HEK293 (cell line): Measurements from ENCODE around the gene RHOB.
"Not testable (repeated sequence)": the region's sequence is repeated elsewhere in the genome, so short reads cannot be mapped to it uniquely, and the experiment has no call there.

ENCODE experiments used
- CTCF ChIA-PET: fragments of 350-600 bp; formaldehyde crosslinking; extraction: SDS; loops from one replicate; lab custom pipeline; 2021; ENCODE audit warnings: antibody characterized with exemption; lab: Yijun Ruan, JAX
- POLR2A ChIA-PET: fragments of 300-600 bp; formaldehyde crosslinking; extraction: SDS; loops from one replicate; lab custom pipeline; 2020; ENCODE audit warnings: antibody characterized with exemption, inconsistent platforms; lab: Yijun Ruan, JAX
- H3K27ac ChIP-seq: fragments of 200-500 bp; sonication (Bioruptor generic); 2 replicates; pipeline ENCODE4 v1.5.1; 2014; ENCODE audit warnings: low read depth, low read length, control low read depth, inconsistent platforms; ENCODE audit errors: extremely low read depth
- H3K36me3 ChIP-seq, 2 experiments: fragments of 200-500 bp in 1 of 2; sonication (Bioruptor generic) in 1 of 2; 1 replicate in 1 of 2; 2 replicates in 1 of 2; pipeline ENCODE4 v1.5.1; 2014 to 2017; ENCODE audit warnings: inconsistent platforms in 2 of 2, low read length in 2 of 2; ENCODE audit not compliant: control insufficient read depth in 2 of 2, insufficient read depth in 1 of 2
- H3K4me1 ChIP-seq: fragments of 200-500 bp; sonication (Bioruptor generic); 2 replicates; pipeline ENCODE4 v1.5.1; 2014; ENCODE audit warnings: mild to moderate bottlenecking, low read length, inconsistent platforms; ENCODE audit not compliant: control insufficient read depth, insufficient read depth
- H3K4me3 ChIP-seq: 2 replicates; pipeline ENCODE4 v1.5.1; 2011; ENCODE audit warnings: low read depth, mild to moderate bottlenecking, control low read depth, low read length, moderate library complexity
- H3K9me3 ChIP-seq: fragments of 200-500 bp; sonication (Bioruptor generic); 2 replicates; pipeline ENCODE4 v1.5.1; 2014; ENCODE audit warnings: low read depth, low read length, inconsistent platforms; ENCODE audit not compliant: control insufficient read depth, insufficient read depth
- GFI1B ChIP-seq: fragments of 450-650 bp; formaldehyde crosslinking; IDR thresholded peaks from 2 replicates; pipeline ENCODE4 v1.5.1; 2016; ENCODE audit warnings: missing biosample characterization, missing genetic modification characterization
- SCRT2 ChIP-seq: fragments of 450-650 bp; formaldehyde crosslinking; IDR thresholded peaks from 2 replicates; pipeline ENCODE4 v1.5.1; 2016; ENCODE audit warnings: missing biosample characterization, missing genetic modification characterization
- ZFHX2 ChIP-seq: fragments of 450-650 bp; formaldehyde crosslinking; conservative IDR thresholded peaks from 2 replicates; pipeline ENCODE4 v1.5.1; 2016; ENCODE audit warnings: missing biosample characterization, missing genetic modification characterization
- ZIC2 ChIP-seq: fragments of 450-650 bp; formaldehyde crosslinking; IDR thresholded peaks from 2 replicates; pipeline ENCODE4 v1.5.1; 2016; ENCODE audit warnings: missing biosample characterization, missing genetic modification characterization
- ZNF10 ChIP-seq: fragments of 450-650 bp; formaldehyde crosslinking; IDR thresholded peaks from 2 replicates; pipeline ENCODE4 v1.5.1; 2017; ENCODE audit warnings: missing biosample characterization, missing genetic modification characterization
- ZNF211 ChIP-seq: fragments of 450-650 bp; formaldehyde crosslinking; IDR thresholded peaks from 2 replicates; pipeline ENCODE4 v1.5.1; 2016; ENCODE audit warnings: low read depth, missing biosample characterization, missing genetic modification characterization
- ZNF560 ChIP-seq: fragments of 450-650 bp; formaldehyde crosslinking; IDR thresholded peaks from 2 replicates; pipeline ENCODE4 v1.5.1; 2017; ENCODE audit warnings: missing biosample characterization, missing genetic modification characterization, borderline replicate concordance
- ZNF658 ChIP-seq: fragments of 450-650 bp; formaldehyde crosslinking; IDR thresholded peaks from 2 replicates; pipeline ENCODE4; 2016; ENCODE audit warnings: missing biosample characterization, missing genetic modification characterization
- ZNF701 ChIP-seq: fragments of 450-650 bp; formaldehyde crosslinking; IDR thresholded peaks from 2 replicates; pipeline ENCODE4 v1.5.1; 2016; ENCODE audit warnings: missing biosample characterization, missing genetic modification characterization
- ZNF837 ChIP-seq: fragments of 450-650 bp; formaldehyde crosslinking; IDR thresholded peaks from 2 replicates; pipeline ENCODE4 v1.5.1; 2016; ENCODE audit warnings: missing biosample characterization, missing genetic modification characterization
- TF ChIP-seq, protein P1 (sequence below): fragments of 450-650 bp; formaldehyde crosslinking; IDR thresholded peaks from 2 replicates; pipeline ENCODE4 v1.5.1; 2017; ENCODE audit warnings: missing biosample characterization, missing genetic modification characterization
- TF ChIP-seq, protein P2 (sequence below): fragments of 450-650 bp; formaldehyde crosslinking; IDR thresholded peaks from 2 replicates; pipeline ENCODE4 v1.5.1; 2016; ENCODE audit warnings: missing biosample characterization, missing genetic modification characterization
- TF ChIP-seq, protein P3 (sequence below): fragments of 450-650 bp; formaldehyde crosslinking; conservative IDR thresholded peaks from 2 replicates; pipeline ENCODE4 v1.5.1; 2016; ENCODE audit warnings: low read depth, missing biosample characterization, missing genetic modification characterization

RHOB gene

DNA sequence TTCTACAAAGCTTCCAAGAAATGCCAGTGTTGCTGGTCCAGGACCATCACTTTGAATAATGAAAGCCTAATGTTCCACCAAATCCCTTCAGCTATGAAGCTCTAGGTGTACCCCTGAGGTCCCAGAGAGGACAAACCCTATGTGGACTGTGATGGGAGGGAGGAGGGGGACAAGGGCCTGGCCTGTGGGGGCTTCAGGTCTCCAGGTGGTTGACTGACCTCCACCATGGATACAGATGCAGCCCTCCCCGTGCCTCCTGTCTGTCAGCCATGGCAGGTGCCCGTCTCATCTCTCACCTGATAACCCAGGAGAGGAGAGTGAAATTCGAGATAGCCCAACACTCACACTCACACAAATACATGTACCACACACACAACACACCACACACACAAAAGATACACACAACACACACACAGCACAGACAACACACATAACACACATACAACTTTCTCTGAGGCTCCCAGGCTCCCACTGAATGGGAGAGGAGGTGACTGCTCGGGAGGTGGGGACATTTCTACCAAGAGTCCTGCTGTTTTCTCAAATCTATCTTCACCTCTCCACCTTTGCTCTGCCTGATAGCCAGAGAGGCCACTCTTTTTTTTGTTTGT lies 12.8 kb upstream of the RHOB start (continued):
- TF ChIP-seq, protein P1, sequence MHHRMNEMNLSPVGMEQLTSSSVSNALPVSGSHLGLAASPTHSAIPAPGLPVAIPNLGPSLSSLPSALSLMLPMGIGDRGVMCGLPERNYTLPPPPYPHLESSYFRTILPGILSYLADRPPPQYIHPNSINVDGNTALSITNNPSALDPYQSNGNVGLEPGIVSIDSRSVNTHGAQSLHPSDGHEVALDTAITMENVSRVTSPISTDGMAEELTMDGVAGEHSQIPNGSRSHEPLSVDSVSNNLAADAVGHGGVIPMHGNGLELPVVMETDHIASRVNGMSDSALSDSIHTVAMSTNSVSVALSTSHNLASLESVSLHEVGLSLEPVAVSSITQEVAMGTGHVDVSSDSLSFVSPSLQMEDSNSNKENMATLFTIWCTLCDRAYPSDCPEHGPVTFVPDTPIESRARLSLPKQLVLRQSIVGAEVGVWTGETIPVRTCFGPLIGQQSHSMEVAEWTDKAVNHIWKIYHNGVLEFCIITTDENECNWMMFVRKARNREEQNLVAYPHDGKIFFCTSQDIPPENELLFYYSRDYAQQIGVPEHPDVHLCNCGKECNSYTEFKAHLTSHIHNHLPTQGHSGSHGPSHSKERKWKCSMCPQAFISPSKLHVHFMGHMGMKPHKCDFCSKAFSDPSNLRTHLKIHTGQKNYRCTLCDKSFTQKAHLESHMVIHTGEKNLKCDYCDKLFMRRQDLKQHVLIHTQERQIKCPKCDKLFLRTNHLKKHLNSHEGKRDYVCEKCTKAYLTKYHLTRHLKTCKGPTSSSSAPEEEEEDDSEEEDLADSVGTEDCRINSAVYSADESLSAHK (tag by site-specific recombination), result no peak
- no peak for TF ChIP-seq ZIC2 (tag by site-specific recombination)
- TF ChIP-seq, protein P2, sequence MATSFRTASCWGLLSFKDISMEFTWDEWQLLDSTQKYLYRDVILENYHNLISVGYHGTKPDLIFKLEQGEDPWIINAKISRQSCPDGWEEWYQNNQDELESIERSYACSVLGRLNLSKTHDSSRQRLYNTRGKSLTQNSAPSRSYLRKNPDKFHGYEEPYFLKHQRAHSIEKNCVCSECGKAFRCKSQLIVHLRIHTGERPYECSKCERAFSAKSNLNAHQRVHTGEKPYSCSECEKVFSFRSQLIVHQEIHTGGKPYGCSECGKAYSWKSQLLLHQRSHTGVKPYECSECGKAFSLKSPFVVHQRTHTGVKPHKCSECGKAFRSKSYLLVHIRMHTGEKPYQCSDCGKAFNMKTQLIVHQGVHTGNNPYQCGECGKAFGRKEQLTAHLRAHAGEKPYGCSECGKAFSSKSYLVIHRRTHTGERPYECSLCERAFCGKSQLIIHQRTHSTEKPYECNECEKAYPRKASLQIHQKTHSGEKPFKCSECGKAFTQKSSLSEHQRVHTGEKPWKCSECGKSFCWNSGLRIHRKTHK (tag by site-specific recombination), result no peak
- no peak for TF ChIP-seq GFI1B (tag by site-specific recombination)
- no peak for TF ChIP-seq ZNF10 (tag by site-specific recombination)
- no peak for TF ChIP-seq ZFHX2 (tag by site-specific recombination)
- TF ChIP-seq SCRT2 (tag by site-specific recombination), result no peak

DNA sequence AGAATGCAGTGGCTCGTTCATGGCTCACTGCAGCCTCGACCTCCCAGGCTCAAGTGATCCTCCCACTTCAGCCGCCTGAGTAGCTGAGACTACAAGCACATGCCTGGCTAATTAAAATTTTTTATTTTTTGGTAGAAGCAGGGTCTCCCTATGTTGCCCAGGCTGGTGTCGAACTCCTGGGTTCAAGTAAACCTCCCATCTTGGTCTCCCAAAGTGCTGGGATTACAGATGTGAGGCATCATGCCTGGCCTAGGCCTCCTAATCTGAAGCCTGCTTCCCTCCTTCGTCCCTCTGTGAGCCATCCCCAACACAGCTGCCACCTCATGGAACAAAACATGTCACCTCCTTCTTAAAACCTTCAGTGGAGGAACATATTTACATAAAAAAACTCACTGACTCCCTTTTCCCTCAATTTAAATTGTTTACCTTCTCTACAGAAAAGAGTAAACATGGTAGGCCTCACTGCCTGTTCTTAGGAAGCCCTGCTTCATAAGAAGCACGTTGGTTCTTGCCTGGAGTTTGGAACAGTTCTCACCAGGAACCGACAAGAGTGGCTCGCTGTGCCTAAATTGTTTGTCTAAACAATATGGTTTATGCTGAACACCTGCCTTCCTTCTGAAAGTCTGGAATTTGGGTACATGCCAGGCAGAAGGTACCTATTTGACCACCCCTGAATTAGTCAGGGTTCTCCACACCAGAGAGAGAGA lies 12.1 kb upstream of the RHOB start:
- Histone ChIP-seq H3K27ac (no peak overlapping the region), H3K9me3 (no peaks in the 10 kb centered on the region), H3K4me3 (no peak overlapping the region), H3K36me3 (no peaks in the 10 kb centered on the region), H3K4me1 (0 out of 2 replicates have a peak, but pooled peaks cover 2% of the 10 kb centered on the region)
- ChIA-PET CTCF (no interaction called here), POLR2A (no interaction called here)
- TF ChIP-seq ZNF837 (tag by site-specific recombination), result no peak
- no peak for TF ChIP-seq ZNF701
- TF ChIP-seq ZNF560 (tag by site-specific recombination), result no peak
- TF ChIP-seq, protein P3, sequence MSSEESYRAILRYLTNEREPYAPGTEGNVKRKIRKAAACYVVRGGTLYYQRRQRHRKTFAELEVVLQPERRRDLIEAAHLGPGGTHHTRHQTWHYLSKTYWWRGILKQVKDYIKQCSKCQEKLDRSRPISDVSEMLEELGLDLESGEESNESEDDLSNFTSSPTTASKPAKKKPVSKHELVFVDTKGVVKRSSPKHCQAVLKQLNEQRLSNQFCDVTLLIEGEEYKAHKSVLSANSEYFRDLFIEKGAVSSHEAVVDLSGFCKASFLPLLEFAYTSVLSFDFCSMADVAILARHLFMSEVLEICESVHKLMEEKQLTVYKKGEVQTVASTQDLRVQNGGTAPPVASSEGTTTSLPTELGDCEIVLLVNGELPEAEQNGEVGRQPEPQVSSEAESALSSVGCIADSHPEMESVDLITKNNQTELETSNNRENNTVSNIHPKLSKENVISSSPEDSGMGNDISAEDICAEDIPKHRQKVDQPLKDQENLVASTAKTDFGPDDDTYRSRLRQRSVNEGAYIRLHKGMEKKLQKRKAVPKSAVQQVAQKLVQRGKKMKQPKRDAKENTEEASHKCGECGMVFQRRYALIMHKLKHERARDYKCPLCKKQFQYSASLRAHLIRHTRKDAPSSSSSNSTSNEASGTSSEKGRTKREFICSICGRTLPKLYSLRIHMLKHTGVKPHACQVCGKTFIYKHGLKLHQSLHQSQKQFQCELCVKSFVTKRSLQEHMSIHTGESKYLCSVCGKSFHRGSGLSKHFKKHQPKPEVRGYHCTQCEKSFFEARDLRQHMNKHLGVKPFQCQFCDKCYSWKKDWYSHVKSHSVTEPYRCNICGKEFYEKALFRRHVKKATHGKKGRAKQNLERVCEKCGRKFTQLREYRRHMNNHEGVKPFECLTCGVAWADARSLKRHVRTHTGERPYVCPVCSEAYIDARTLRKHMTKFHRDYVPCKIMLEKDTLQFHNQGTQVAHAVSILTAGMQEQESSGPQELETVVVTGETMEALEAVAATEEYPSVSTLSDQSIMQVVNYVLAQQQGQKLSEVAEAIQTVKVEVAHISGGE (tag by site-specific recombination), result no peak
- TF ChIP-seq ZNF211 (tag by site-specific recombination), result no peak
- no peak for TF ChIP-seq ZNF658 (tag by site-specific recombination)

DNA sequence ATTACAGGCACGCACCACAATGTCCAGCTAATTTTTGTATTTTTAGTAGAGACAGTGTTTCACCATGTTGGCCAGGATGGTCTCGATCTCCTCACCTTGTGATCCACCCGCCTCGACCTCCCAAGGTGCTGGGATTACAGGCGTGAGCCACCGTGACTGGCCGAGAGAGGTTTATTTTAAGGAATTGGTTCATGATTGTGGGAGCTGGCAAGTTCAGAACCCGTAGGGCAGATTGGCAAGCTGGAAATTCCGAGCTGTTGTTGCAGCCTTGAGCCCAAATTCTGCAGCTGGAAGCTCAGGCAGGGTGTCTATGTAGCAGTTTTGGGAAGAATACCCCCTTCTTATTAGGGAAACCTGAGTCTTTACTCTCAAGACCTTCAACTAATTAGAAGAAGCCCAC lies 11.4 kb upstream of the RHOB start:
- CTCF ChIA-PET, H3K4me1 ChIP-seq: not testable (repeated sequence)
- POLR2A ChIA-PET, result interaction anchor here (0.7 kb wide), 1 partner anchor 31 kb away, joined by 3 read pairs; no protein-coding TSS in a partner anchor

More for the DNA sequence above, 11.4 kb upstream of the RHOB start:
- H3K27ac ChIP-seq, H3K36me3 ChIP-seq, H3K9me3 ChIP-seq, H3K4me3 ChIP-seq: not testable (repeated sequence)
